ENCODE results near the gene OVOL1. TPM values are rescaled to one million over a fixed set of nuclear protein-coding genes. Genes with fewer than 3 reads are reported as not detected.

The OVOL1 gene
- total and polyA plus RNA-seq, 12 donors, result 0.07 TPM; not detected in 11

DNA sequence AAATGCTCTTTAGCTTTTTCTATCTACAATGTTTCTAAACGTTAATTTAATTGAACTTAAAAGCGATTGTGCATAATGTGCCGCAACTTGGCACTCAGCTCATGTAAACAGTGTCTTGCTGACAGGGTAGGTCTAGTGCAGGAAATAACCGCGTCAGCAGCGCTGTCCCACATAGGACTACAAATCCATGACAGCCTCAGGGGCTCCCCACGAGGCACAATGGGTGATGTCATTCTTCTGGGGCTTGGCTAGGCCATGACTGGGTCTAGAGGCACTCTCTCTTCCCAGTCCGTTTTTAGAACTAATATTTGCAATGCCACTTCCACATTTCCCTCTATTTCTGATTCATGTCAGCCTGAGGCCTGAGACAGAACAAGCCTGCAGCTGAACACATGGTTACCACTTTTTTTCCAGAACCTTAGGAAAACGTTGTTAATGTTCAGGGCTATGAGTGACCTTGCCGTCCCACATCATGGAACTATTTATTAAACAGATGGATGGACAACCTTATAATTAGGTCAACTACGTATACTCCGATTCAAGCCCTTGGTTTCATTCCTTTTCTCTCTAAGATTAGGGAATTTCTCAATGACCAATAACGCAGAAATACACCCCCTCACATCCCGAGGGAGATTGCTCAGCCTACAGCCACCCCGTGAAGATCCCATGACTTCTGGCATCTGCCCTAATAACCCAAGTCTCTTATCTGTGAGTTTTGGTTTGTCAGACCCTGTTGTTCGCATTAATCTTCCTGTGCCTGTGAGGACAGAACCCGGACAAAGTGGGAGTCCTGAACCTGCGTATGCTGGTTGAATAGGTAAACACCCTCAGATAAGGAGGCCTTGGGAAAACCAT is 27.5 kb downstream of the OVOL1 start:
- no peak for TF ChIP-seq CTCF (IDR thresholded peaks at IDR 0.05)
- no peak for TF ChIP-seq POLR2A (IDR thresholded peaks at IDR 0.05)
- H3K27ac ChIP-seq, result peak overlapping the region in 1 of 5 donors; percentile 21

GRCh38 chr11:65814986-65815565 is 28.2 kb downstream of the OVOL1 start:
- WGBS, 4 donors, result 90 to 93% (median 92%) methylated on average over 16 of the region's 16 CpGs
- Histone ChIP-seq H3K9me3 (replicated peaks in 1 of 3) (no peaks in the 10 kb centered on the region), H3K27me3 (no peaks in the 10 kb centered on the region), H3K4me3 (no peak overlapping the region), H3K27ac (no peak overlapping the region), H3K4me1 (replicated peaks in 1 of 2) (peaks cover 0 to 12% of the 10 kb centered on the region in 2 donors), H3K36me3 (replicated peaks in 1 of 2) (no peaks in the 10 kb centered on the region)
- no peak for DNase-seq
- TF ChIP-seq POLR2A (IDR thresholded peaks at IDR 0.05) (no peak), CTCF (IDR thresholded peaks at IDR 0.05) (no peak)
- intact Hi-C loops (cut with DNase I), result loop anchor here (5.0 kb wide), 2 partner anchors 33 to 98 kb away; partner anchors contain the start of gene AP5B1 (in 1 of the 2)

More for the DNA sequence above, 27.5 kb downstream of the OVOL1 start:
- no peaks in the 10 kb centered on the region for H3K36me3 ChIP-seq (replicated peaks in 1 of 2)
- peaks cover 0 to 12% of the 10 kb centered on the region in 2 donors for H3K4me1 ChIP-seq (replicated peaks in 1 of 2)
- H3K27me3 ChIP-seq, result no peaks in the 10 kb centered on the region
- H3K9me3 ChIP-seq (replicated peaks in 1 of 3), result no peaks in the 10 kb centered on the region
- no peak overlapping the region for H3K4me3 ChIP-seq
- 63 to 79% (median 70%) methylated on average over 17 to 18 of the region's 18 CpGs for WGBS, 4 donors
- peak in 6 of 7 donors; percentile 20 to 58 (median 44) for DNase-seq
- intact Hi-C loops (cut with DNase I), result no loop called here

DNA sequence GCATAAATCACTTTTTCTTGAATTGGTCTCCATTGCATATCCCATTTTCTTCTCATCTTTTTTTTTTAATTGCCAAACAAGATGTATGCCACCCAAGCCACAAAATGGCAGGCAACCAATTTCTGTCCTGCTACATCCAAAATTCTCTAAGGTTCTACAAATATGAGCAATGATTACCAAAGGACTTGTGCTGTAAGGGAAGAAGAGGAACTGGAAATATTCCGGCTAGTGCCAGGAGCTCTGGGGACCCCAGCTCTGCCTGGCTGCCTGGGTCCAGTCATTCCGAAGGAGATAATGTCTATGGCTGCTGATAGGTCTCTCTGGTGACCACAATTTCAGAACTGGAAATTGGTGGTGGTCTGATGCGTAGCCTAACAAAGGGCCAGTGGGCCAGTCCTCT is 29.8 kb downstream of the OVOL1 start:
- peaks cover 0 to 12% of the 10 kb centered on the region in 2 donors for H3K4me1 ChIP-seq (replicated peaks in 1 of 2)
- no peaks in the 10 kb centered on the region for H3K36me3 ChIP-seq (replicated peaks in 1 of 2)
- intact Hi-C loops (cut with DNase I), result loop anchor here (5.0 kb wide), 2 partner anchors 34 to 99 kb away; partner anchors contain the start of gene AP5B1 (in 1 of the 2)
- DNase-seq, result no peak
- no peak overlapping the region for H3K4me3 ChIP-seq
- H3K27me3 ChIP-seq, result no peaks in the 10 kb centered on the region
- no peaks in the 10 kb centered on the region for H3K9me3 ChIP-seq (replicated peaks in 1 of 3)
- TF ChIP-seq CTCF (IDR thresholded peaks at IDR 0.05) (no peak), POLR2A (IDR thresholded peaks at IDR 0.05) (no peak)
- no peak overlapping the region for H3K27ac ChIP-seq
- 78 to 92% (median 91%) methylated on average over 3 of the region's 3 CpGs for WGBS, 4 donors

- Histone ChIP-seq H3K27me3 (no peaks in the 10 kb centered on the region), H3K4me3 (peak overlapping the region in 3 of 4 donors; percentile 29 to 73 (median 48)), H3K27ac (peak overlapping the region in 2 of 5 donors; percentile 71 to 75), H3K9me3 (replicated peaks in 1 of 3) (no peaks in the 10 kb centered on the region), H3K4me1 (replicated peaks in 1 of 2) (peaks cover 0 to 12% of the 10 kb centered on the region in 2 donors), H3K36me3 (replicated peaks in 1 of 2) (no peaks in the 10 kb centered on the region)
- intact Hi-C loops (cut with DNase I), result loop anchor here (5.0 kb wide), 2 partner anchors 35 to 100 kb away; partner anchors contain the start of gene AP5B1 (in 1 of the 2)
- TF ChIP-seq POLR2A (IDR thresholded peaks at IDR 0.05) (no peak), CTCF (IDR thresholded peaks at IDR 0.05) (no peak)
- DNase-seq, result no peak
- 59 to 68% (median 63%) methylated on average over 5 of the region's 5 CpGs for WGBS, 4 donors
Measured at GRCh38 chr11:65817312-65817834, 30.5 kb downstream of the OVOL1 start.

Measured in adrenal gland (tissue), 12 donors.